ENCODE data around the gene OR2L5. TPM values are rescaled to one million over a fixed set of nuclear protein-coding genes. Genes with fewer than 3 reads are reported as not detected.

OR2L5 gene
- total RNA-seq = not detected
- long read RNA-seq = 0 reads

- intact Hi-C loops (cut with DNase I, micrococcal nuclease) = no loop called here
- DNase-seq (no peak), ATAC-seq (no peak)
Observed at GRCh38 chr1:248013229-248013710, at the start of gene OR2L5. Gene OR2L5, plus strand, starts transcription at chr1:248013660. Its CDS starts 8,288 bp downstream, at chr1:248021948.

- no peak for ATAC-seq
- intact Hi-C loops (cut with DNase I, micrococcal nuclease) = no loop called here
- DNase-seq = no peak
Observed at GRCh38 chr1:247964933-247965332, 48.5 kb upstream of the OR2L5 start, which contains the start of gene OR2AK2. Gene OR2AK2, plus strand, starts transcription at chr1:247965233. Its CDS starts 144 bp downstream, at chr1:247965377.

GRCh38 chr1:247966532-247967204, 46.8 kb upstream of the OR2L5 start:
- intact Hi-C loops (cut with DNase I, micrococcal nuclease) = no loop called here
- ATAC-seq = no peak
- no peak for DNase-seq

GRCh38 chr1:247992986-247993385, 20.5 kb upstream of the OR2L5 start:
- ATAC-seq = no peak
- no peak for DNase-seq
- intact Hi-C loops (cut with DNase I, micrococcal nuclease) = no loop called here

GRCh38 chr1:247998811-247999210, 14.6 kb upstream of the OR2L5 start:
- intact Hi-C loops (cut with DNase I, micrococcal nuclease) = no loop called here
- no peak for ATAC-seq
- no peak for DNase-seq

DNA sequence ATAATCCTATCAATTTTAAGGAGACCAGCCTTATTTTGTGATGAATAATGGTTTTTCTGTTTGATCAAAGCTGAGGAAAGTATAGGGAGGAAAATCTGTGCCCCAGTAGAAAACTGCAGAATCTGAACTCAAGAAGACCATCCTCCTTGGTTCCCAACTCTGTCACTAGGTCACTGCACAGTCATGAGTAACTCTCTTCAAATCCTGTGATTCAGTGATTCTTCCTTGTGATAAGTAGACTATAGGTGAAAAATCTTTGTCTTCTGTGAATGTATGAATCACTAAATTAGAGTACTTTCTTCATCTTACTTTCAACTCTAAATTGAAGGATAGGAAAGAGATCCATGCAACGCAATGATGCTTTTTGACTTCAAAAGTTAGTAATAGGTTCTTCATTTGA, 13.3 kb upstream of the OR2L5 start:
- intact Hi-C loops (cut with DNase I, micrococcal nuclease) = no loop called here
- ATAC-seq (no peak), DNase-seq (no peak)

DNA sequence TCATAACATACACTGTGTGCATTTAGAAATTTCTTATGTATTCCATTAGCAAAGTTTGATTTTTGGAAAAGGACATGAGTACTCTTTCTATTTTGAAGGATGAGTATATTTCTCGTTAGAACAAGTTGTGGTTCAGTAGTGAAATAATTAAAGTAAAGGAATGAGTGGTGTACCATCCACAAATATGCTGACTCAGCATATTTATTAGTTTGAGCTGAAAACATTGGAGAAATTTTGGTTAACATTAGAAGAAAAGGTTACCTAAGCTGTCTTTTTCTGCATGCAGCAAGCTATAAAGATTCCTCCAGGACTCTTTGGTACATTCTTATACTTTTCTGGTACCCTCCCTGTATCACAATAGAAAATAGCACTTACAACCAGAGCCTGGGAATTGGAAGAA, 5.7 kb upstream of the OR2L5 start:
- DNase-seq (no peak), ATAC-seq (no peak)
- intact Hi-C loops (cut with DNase I, micrococcal nuclease) = no loop called here

GRCh38 chr1:248009681-248010080, 3.8 kb upstream of the OR2L5 start:
- no peak for ATAC-seq
- intact Hi-C loops (cut with DNase I, micrococcal nuclease) = no loop called here
- DNase-seq = no peak

- DNase-seq = no peak
- no peak for ATAC-seq
- intact Hi-C loops (cut with DNase I, micrococcal nuclease) = no loop called here
Observed at GRCh38 chr1:248015803-248016202, 2.3 kb downstream of the OR2L5 start.

DNA sequence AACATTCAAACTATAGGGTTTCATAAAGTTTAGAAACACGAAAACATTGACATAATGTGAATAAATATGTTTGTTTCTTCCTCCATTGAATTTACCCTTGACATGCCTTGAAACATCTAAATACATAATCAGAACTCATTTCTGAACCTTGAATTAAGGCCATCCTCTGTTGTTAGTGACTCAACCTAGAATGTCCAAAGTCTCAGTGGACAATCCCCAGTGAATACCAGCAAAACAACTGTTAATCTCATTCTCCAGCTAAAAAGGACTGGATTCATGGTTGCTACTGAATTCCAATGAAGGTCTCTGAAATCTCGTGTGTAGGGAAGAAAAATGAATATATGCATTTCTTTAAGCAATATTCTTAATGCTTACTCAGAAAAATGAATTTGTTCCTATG, 16.3 kb downstream of the OR2L5 start, which contains the start of gene OR2L2:
TSS of gene OR2L2 (plus strand) at position 301 of the 400 bp plus-strand sequence. CDS start 8,198 bp downstream, outside the sequence.
- intact Hi-C loops (cut with DNase I, micrococcal nuclease) = no loop called here
- no peak for DNase-seq
- no peak for ATAC-seq

GRCh38 chr1:248045209-248045608, 31.7 kb downstream of the OR2L5 start:
- ATAC-seq = no peak
- intact Hi-C loops (cut with DNase I, micrococcal nuclease) = no loop called here
- no peak for DNase-seq

DNA sequence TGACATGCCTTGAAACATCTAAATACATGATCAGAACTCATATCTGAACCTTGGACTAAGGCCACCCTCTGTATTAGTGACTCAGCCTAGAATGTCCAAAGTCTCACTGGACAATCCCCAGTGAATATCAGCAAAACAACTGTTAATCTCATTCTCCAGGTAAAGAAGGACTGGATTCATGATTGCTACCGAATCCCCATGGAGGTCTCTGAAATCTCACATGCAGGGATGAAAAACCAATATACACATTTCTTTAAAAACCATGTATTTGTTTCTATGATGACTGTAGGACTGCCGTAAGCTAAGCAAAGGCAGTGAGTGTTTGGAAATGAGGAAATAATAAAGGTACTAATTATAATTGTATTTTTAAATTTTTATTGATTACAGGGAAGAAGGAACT, 33.1 kb downstream of the OR2L5 start, which contains the start of gene OR2L3:
TSS of gene OR2L3 (plus strand) at position 301 of the 400 bp plus-strand sequence. CDS start 13,846 bp downstream, outside the sequence.
- no peak for DNase-seq
- intact Hi-C loops (cut with DNase I, micrococcal nuclease) = no loop called here
- no peak for ATAC-seq

- intact Hi-C loops (cut with DNase I, micrococcal nuclease) = no loop called here
- ATAC-seq = no peak
- no peak for DNase-seq
Observed at GRCh38 chr1:248047008-248047407, 33.5 kb downstream of the OR2L5 start.

DNA sequence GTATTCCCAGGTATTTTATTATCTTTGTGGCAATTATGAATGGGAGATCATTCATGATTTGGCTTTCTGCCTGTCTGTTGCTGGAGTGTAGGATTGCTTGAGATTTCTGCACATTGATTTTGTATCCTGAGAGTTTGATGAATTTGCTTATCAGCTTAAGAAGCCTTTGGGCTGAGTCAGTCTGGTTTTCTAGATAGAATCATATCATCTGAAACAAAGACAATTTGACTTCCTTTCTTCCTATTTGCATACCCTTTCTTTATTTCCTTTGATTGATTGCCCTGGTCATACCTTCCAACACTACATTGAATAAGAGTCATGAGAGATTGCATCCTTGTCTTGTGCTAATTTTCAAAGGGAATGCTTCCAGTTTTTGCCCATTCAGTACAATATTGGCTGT, 41.2 kb downstream of the OR2L5 start:
- intact Hi-C loops (cut with DNase I, micrococcal nuclease) = no loop called here
- ATAC-seq = no peak
- no peak for DNase-seq

DNA sequence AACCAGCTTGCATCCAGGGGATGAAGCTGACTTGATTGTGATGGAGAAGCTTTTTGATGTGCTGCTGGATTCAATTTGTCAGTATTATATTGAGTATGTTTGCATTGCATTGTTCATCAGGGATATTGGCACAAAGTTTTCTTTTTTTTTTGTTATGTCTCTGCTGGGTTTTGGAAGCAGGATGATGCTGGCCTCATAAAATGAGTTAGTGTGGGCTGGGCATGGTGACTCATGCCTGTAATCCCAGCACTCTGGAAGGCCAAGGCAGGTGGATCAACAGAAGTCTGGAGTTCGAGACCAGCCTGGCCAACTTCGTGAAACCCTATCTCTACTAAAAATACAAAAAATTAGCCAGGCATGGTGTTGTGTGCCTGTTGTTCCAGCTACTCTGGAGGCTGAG, 41.8 kb downstream of the OR2L5 start:
- intact Hi-C loops (cut with DNase I, micrococcal nuclease) = no loop called here
- no peak for ATAC-seq
- DNase-seq = no peak

- intact Hi-C loops (cut with DNase I, micrococcal nuclease) = no loop called here
- ATAC-seq (no peak), DNase-seq (no peak)
Observed at GRCh38 chr1:248065071-248065470, 51.6 kb downstream of the OR2L5 start.

DNA sequence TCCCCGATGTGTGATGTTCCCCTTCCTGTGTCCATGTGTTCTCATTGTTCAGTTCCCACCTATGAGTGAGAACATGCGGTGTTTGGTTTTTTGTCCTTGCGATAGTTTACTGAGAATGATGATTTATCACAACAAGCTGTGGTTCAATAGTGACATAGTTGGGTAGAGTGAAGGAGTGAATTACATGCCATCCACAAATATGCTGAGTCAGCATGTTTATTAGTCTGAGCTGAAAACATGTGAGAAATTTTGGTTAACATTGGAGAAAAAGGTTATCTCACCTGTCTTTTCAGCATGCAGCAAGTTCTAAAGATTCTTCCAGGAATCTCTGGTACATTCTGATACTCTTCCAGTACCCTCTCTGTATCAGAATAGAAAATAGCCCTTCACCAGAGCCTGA, 52.1 kb downstream of the OR2L5 start:
- no peak for DNase-seq
- intact Hi-C loops (cut with DNase I, micrococcal nuclease) = no loop called here
- ATAC-seq = no peak

Data from left colon (tissue), 2 donors.